GM12872 (cell line): Measurements from ENCODE around the gene MRPS18A.

Source experiments
- TF ChIP-seq, protein P1 (sequence below): IDR thresholded peaks from 3 replicates; pipeline ENCODE4 v1.5.1; 2011; ENCODE audit warnings: low read depth, mild to moderate bottlenecking, low read length, moderate library complexity; ENCODE audit not compliant: insufficient read depth

Gene MRPS18A

DNA sequence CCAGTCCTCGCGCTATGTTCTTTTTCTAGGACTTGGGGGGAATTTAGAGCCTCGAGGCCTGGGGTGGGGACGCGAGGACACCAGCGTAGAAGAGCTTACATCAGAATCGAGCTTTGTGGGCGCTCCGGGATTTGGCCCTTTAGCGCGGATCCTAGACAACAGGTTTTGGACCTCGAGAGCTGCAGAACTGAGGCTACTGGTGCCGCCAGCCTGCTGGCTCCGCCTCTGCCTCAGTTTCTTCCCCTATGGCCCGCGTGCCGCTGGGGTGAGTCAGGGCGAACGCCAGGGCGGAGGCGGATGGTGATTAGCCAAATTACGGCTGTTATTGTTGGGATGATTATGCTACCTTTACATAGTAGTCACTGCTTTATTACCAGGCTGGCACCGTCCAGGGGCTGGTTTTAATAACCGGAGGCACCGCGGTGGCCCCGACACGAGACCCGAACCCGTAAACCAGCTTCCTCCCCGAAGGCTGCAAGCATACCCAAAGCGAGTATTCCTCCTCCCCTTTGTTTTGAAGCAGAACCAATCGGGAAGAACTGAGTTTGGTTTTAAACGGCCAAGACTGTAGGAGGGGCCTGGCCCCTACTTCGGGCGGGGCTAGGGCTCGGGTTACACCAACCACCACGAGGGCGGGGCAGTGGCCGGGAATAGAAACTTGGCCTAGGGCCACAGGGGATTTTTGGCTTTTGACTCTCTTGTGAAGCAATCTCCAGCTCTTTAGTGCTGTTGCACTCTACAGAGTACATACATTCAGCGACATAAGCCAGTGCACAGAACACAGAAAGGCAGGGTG lies 57.9 kb downstream of the MRPS18A start:
- TF ChIP-seq, protein P1, sequence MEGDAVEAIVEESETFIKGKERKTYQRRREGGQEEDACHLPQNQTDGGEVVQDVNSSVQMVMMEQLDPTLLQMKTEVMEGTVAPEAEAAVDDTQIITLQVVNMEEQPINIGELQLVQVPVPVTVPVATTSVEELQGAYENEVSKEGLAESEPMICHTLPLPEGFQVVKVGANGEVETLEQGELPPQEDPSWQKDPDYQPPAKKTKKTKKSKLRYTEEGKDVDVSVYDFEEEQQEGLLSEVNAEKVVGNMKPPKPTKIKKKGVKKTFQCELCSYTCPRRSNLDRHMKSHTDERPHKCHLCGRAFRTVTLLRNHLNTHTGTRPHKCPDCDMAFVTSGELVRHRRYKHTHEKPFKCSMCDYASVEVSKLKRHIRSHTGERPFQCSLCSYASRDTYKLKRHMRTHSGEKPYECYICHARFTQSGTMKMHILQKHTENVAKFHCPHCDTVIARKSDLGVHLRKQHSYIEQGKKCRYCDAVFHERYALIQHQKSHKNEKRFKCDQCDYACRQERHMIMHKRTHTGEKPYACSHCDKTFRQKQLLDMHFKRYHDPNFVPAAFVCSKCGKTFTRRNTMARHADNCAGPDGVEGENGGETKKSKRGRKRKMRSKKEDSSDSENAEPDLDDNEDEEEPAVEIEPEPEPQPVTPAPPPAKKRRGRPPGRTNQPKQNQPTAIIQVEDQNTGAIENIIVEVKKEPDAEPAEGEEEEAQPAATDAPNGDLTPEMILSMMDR: no peak

DNA sequence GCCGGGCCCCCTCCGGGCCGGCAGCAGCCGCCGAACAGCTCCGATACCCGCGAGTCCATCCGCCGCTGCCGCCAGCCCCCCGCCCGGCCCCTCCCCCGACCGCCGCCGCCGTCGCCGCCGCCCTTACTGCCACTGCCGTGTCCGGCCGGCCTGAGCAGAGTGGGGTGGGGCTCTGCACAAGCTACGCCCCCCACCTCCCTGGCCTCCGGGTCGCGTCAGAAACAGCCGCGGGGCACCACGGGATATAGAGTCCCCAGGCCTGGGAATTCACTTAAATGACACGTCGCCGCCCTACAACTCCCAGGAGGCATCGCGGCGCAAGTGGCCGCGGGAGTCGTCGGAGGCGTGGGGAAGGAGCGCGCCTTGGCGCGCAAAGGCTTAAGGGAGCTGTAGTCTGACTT lies 58.5 kb downstream of the MRPS18A start, which contains the start of gene GTPBP2:
Gene GTPBP2, minus strand, starts transcription at position 161 of the 401 bp plus-strand sequence. Its CDS starts 102 bp downstream, at position 59.
- TF ChIP-seq, protein P1: no peak

DNA sequence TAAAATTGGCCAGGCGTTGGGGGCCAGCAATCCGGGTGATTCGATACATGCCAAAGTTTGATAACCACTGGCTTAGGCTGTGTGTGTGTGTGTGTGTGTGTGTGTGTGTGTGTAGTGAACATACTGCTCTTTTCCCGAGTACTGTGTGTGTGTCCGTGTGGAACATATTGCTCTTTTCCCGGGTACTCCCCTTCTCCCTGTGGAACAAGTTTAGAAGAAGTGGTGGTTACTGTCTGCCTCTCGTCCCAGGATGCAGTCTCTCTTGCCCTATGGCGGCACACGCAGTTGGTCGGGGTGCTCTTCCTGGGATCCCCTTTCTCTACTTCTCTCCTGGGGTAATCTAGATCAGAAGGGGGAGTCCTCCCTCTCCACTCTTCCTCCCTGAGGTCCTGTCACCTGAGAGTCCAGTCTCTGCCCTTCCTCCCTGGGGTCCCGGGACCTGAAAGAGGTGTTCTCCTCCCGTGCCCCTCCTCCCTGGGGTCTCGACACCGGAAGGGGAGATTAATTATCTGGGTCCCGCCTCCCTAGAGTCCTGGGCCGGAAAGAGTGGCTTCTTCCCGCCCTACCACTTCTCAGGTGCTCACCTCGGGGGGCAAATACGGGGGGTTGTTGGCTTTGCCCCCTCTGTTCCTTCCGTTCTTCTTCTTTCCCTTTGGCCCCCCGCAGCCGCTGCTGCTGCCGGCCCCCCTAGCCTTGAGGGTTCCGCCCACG lies 59.0 kb downstream of the MRPS18A start:
- TF ChIP-seq, protein P1: no peak

DNA sequence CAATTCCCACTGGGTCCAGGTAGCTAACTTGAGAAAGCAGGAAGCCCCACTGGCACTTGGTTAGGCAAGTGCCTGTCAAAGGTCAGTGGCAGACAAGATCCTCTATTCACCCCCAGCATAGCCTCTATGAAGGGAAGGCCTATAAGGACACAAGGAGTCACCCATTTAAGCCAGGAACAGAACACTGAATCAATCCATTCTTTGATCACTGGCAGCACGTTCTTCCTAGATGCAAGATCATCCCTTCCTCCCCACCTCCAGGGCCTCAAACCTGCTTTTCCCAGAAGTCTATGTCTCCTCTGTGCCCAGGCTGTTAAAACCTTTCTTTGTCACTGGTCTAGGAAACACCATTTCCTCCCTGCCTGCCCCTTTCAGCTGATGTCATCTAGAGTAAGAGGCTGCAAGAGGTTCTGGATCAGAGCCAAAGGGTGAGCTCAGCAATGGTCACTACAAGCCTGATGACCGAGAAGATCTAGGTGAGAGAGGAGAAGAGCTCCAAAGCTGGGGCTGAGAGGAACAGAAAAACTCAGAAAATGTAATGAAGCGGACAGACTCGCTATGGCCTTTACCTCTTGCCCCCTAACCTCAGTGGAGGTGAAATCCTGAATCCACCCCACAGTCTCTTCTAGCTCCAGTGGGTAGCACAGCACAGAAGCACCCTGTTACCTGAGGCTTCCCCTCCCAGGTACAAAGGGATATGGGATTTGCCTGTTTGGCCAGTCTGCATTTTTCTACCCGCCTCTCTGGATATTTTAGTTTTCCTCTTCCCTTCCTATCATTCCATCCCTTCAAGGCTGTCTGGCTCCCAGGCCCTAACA lies 60.4 kb downstream of the MRPS18A start:
- TF ChIP-seq, protein P1: no peak

DNA sequence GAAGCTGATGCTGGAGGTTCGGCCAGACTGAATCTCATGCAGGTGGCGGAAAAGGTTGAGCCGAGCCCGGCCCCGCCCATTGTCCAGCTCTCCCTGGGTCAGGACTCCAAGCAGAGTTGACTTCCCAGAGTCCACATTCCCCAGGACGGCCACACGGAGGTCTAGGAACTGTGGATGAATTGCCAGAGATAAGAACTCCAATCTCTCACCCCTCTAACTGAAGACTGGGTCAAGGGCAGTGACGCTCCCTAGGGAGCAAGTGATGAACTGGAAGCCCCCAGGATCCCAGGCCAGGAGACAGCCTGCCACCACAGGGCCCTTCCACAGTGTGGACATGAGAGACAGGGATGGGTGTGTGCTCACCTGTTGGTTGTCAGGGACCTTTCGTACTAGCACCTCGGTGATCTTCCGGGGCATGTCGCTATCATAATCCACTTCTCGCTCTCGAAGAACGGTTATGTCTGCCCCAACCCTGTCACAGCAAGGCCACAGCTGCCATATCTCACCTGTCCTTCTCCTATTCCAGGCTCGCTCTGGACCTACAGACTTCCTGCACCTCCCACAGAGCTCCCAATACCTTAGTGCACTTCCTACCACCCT lies 62.1 kb downstream of the MRPS18A start:
- TF ChIP-seq, protein P1: no peak

DNA sequence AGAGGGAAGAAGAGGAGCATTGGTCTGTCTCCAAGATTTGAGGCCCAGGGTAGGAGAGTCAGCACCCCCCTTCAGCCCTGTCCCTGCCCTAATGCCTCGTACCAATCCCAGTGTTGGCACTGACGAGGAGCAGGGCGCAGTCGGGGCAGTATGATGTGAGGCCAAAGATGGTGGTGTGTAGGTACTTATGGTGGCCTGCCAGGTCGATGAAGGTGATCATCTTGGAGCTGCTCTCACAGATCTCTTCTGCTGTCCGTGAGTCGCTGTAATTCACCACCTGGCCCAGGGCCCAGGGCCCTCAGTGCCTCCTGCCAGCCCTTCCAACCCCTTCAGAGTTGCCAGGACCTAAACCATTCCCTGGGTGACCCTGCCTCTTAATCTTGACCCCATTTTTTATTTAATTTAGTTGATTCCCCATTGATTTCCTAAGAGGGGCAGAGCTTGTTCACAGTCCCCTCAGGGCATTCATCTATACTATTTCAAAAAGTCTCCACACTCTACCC lies 62.8 kb downstream of the MRPS18A start:
- TF ChIP-seq, protein P1: no peak
